Measurements from ENCODE around the gene LAMC1. TPM values are rescaled to one million over a fixed set of nuclear protein-coding genes. Genes with fewer than 3 reads are reported as not detected.

The LAMC1 gene
- total RNA-seq, 1 experiment from 2014 or later = 95.5 TPM

- H3K4me1 ChIP-seq (ENCODE audit: insufficient read depth, low read length, poor library complexity, severe bottlenecking) = peaks cover 16% of the 10 kb centered on the region
- DNase-seq (ENCODE audit: low spot score) = peak; percentile 47
- no peaks in the 10 kb centered on the region for H3K27me3 ChIP-seq (replicated peaks; ENCODE audit: insufficient read depth, low read depth, low read length, poor library complexity)
- ChIA-PET POLR2A (ENCODE audit: low non-redundant PET) (no interaction called here), CTCF (no interaction called here)
- BruUV-seq (replicated peaks) = no TSS peak
- no peaks in the 10 kb centered on the region for H3K36me3 ChIP-seq (ENCODE audit: insufficient read depth, low read length, poor library complexity, severe bottlenecking)
- H3K4me3 ChIP-seq (ENCODE audit: low read depth, low read length, poor library complexity, severe bottlenecking) = no peak overlapping the region
- no peaks in the 10 kb centered on the region for H3K9me3 ChIP-seq (ENCODE audit: low read depth, low read length, poor library complexity, severe bottlenecking)
- intact Hi-C loops (cut with micrococcal nuclease; ENCODE audit: unreplicated experiment) = no loop called here
- TF ChIP-seq CTCF (conservative IDR thresholded peaks at IDR 0.05; ENCODE audit: low read depth, low read length) = no peak
- no peak for TF ChIP-seq EZH2 (IDR thresholded peaks at IDR 0.05; ENCODE audit: borderline replicate concordance, low read depth, low read length, poor library complexity, severe bottlenecking)
- no peak overlapping the region for H3K27ac ChIP-seq (ENCODE audit: low read depth, low read length, poor library complexity, severe bottlenecking)
These were observed 141.1 kb downstream of the LAMC1 start for GRCh38 chr1:183164340-183164739.

DNA sequence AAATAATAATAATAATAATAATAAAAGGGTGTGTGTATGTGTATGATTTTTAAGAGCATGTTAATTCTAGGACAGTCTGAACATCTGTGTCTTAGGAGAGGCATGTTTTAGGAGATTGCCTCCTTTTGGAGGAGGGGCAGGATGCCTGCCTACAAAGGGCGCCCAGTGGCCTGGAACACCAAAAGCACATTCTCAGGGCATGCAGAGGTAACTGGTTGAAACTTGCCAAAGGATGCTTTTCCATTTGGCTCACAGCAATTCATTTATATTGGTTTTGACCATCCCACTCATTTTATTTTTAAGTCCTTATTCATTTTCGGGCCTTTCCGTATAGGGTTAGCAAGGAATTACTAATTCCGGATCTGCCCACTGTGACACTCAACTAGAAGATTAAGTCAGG, 141.7 kb downstream of the LAMC1 start:
- no peak overlapping the region for H3K27ac ChIP-seq (ENCODE audit: low read depth, low read length, poor library complexity, severe bottlenecking)
- H3K4me1 ChIP-seq (ENCODE audit: insufficient read depth, low read length, poor library complexity, severe bottlenecking) = peaks cover 16% of the 10 kb centered on the region
- DNase-seq (ENCODE audit: low spot score) = no peak
- ChIA-PET CTCF (no interaction called here), POLR2A (ENCODE audit: low non-redundant PET) (no interaction called here)
- BruUV-seq (replicated peaks) = no TSS peak
- no peak overlapping the region for H3K4me3 ChIP-seq (ENCODE audit: low read depth, low read length, poor library complexity, severe bottlenecking)
- H3K27me3 ChIP-seq (replicated peaks; ENCODE audit: insufficient read depth, low read depth, low read length, poor library complexity) = no peaks in the 10 kb centered on the region
- no peaks in the 10 kb centered on the region for H3K9me3 ChIP-seq (ENCODE audit: low read depth, low read length, poor library complexity, severe bottlenecking)
- intact Hi-C loops (cut with micrococcal nuclease; ENCODE audit: unreplicated experiment) = no loop called here
- TF ChIP-seq EZH2 (IDR thresholded peaks at IDR 0.05; ENCODE audit: borderline replicate concordance, low read depth, low read length, poor library complexity, severe bottlenecking) (no peak), CTCF (conservative IDR thresholded peaks at IDR 0.05; ENCODE audit: low read depth, low read length) (no peak)
- H3K36me3 ChIP-seq (ENCODE audit: insufficient read depth, low read length, poor library complexity, severe bottlenecking) = no peaks in the 10 kb centered on the region

GRCh38 chr1:183165456-183165855, 142.2 kb downstream of the LAMC1 start:
- Histone ChIP-seq H3K27me3 (replicated peaks; ENCODE audit: insufficient read depth, low read depth, low read length, poor library complexity) (no peaks in the 10 kb centered on the region), H3K27ac (ENCODE audit: low read depth, low read length, poor library complexity, severe bottlenecking) (no peak overlapping the region), H3K4me3 (ENCODE audit: low read depth, low read length, poor library complexity, severe bottlenecking) (no peak overlapping the region), H3K36me3 (ENCODE audit: insufficient read depth, low read length, poor library complexity, severe bottlenecking) (no peaks in the 10 kb centered on the region), H3K9me3 (ENCODE audit: low read depth, low read length, poor library complexity, severe bottlenecking) (no peaks in the 10 kb centered on the region), H3K4me1 (ENCODE audit: insufficient read depth, low read length, poor library complexity, severe bottlenecking) (peaks cover 16% of the 10 kb centered on the region)
- ChIA-PET POLR2A (ENCODE audit: low non-redundant PET) (no interaction called here), CTCF (no interaction called here)
- intact Hi-C loops (cut with micrococcal nuclease; ENCODE audit: unreplicated experiment) = no loop called here
- DNase-seq (ENCODE audit: low spot score) = peak; percentile 60
- TF ChIP-seq EZH2 (IDR thresholded peaks at IDR 0.05; ENCODE audit: borderline replicate concordance, low read depth, low read length, poor library complexity, severe bottlenecking) = no peak
- TF ChIP-seq CTCF (conservative IDR thresholded peaks at IDR 0.05; ENCODE audit: low read depth, low read length) = no peak
- BruUV-seq (replicated peaks) = no TSS peak

Data from A673 (cell line).